HG03354 (cell line): Measurements from ENCODE around the gene CNTNAP5.

Experiments
- ATAC-seq: cut with Tn5 transposase; IDR thresholded peaks from one replicate; pipeline ENCODE4 v1.9.1; 2021; ENCODE audit warnings: mild to moderate bottlenecking; ENCODE audit not compliant: unreplicated experiment, poor library complexity, severe bottlenecking

CNTNAP5 gene

DNA sequence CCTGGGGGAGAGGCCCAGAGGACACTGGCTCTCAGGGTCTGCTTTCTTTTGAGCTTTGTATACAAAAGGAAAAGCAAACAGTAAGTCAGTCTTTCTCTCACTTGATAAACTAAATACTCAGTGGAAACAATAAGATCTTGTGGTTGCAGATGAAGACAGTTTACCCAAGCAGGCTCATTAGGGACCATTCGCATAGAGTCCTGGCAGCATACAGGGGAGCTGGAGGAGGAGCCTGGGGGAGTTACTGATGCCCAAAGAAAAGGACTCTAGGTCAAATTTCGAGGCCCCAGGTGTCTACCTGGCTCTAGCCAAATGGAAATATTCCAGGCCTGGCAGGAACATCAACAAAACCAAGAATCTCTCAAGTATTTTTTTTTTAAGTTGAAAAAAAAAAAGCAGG, 225.3 kb downstream of the CNTNAP5 start:
- ATAC-seq: no peak

- ATAC-seq: no peak
Measured at GRCh38 chr2:124254621-124255020, 229.5 kb downstream of the CNTNAP5 start.

- ATAC-seq: no peak
Measured at GRCh38 chr2:124257120-124257519, 232.0 kb downstream of the CNTNAP5 start.

DNA sequence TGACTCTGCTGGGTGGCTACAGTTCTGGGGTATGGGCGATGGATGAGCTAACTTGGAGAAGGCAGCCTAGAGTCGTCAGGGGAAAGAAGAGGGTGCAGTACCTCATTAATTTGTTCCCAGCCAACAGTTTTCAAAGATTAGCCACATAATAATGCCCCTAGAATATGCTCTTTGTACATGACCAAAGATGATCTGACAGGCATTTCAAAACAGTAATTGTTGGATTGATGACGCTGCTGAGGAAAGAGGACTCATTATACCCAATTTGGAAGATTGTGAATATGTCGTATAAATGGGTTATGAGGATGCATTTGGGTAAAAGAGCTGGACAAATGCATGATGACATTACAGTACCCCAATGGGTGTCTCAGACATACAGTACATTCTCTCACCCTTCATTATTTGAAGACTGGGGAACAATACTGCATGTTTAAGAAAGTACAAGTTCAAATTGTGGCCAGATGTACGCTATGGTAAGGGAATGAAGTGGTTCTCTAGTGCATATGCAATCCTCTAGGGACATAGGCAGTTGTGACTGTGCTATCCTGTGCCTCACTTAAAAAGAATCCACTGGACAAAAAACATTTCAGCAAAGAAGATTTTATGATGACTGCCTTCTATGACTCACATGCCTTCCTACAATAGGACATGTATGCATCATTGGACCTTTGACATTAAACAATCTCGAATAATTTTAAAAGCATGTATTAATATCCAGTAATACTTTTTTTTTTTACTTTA, 233.2 kb downstream of the CNTNAP5 start:
- no peak for ATAC-seq

DNA sequence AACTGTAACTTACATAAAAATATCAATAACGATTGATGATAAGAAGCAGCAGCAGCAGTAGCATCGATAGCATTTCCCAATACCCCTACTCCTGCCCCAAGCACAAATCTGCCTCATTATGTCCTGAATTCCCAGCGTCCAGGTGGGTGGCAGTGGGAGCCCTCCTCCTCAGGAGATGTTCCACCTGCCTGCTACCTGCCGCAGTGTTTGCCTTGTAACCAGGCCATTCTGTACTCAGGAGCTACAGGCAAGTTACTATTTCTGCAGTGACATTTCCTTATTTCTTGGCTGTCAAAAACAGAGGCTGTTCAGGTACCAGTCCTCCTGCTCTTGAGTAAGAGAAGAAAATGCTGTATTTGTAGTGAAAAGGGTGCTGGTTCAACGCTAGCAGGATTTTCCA, 236.4 kb downstream of the CNTNAP5 start:
- ATAC-seq: no peak

GRCh38 chr2:124264551-124265091, 239.5 kb downstream of the CNTNAP5 start:
- no peak for ATAC-seq

GRCh38 chr2:124267794-124268193, 242.7 kb downstream of the CNTNAP5 start:
- no peak for ATAC-seq

DNA sequence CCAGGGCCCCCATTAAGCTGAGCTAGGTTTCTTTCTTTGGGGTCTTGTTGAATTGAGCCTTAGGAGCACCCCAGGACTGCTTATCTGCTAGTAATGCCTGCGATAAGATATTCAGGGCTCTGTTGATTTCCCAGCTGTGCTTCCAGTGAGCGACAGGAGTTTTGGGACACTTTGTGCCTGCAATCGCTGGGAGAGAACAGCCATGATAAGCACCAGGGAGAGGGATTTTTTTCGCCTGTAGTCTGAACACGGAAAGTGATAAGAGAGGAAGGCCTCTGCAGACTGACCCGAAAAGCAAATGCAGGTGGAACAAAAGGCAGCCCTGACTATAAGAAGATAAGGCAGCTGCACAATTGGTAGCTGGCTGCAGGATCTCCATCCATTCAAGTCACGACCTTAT, 244.3 kb downstream of the CNTNAP5 start:
- no peak for ATAC-seq

DNA sequence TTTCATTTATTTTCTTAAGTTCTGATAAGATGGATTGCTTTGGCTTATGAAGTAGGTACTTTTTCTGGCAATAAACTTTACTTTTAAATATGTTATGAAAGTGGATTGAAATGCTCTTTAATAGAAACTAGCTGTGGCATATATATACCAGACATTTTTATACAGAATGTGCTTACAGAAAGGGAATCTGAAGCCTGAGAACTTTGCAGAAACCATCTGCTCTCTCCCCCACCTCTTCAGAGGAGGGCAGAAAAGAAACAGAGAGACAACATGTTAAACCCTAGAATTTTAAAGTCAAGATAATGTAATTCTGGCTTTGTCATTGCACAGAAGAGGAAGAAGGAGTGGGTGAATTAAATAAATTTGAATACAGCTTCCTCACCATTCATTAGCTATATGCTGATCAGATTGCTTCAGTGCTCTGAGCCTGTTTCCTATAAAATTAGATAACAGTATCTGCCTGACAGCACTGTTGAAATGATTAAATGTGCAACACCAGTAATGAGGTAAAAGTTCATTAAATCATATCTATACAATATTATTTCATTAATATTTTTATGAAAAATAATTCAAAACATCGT, 247.3 kb downstream of the CNTNAP5 start:
- no peak for ATAC-seq

GRCh38 chr2:124281541-124281940, 256.5 kb downstream of the CNTNAP5 start:
- no peak for ATAC-seq

DNA sequence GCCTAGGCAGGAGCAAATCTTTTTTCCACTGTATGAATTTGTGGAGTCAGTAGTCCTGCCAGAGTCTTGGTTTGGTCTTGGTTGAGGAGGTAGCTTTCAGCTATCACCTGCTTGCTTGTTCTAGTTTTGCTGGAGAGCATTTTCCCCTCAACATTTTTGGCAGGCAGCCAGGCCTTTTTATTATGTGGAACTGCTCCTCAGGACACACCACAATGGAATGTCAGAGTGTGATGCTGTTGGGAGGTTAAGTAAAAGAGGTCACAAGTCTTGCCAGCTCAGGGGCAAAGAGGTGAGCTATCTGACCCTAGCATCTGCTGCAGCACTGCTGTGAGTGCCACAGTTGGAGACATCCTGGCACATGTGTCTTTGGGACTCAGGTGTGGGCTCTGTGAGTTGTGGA, 258.0 kb downstream of the CNTNAP5 start:
- ATAC-seq: no peak

DNA sequence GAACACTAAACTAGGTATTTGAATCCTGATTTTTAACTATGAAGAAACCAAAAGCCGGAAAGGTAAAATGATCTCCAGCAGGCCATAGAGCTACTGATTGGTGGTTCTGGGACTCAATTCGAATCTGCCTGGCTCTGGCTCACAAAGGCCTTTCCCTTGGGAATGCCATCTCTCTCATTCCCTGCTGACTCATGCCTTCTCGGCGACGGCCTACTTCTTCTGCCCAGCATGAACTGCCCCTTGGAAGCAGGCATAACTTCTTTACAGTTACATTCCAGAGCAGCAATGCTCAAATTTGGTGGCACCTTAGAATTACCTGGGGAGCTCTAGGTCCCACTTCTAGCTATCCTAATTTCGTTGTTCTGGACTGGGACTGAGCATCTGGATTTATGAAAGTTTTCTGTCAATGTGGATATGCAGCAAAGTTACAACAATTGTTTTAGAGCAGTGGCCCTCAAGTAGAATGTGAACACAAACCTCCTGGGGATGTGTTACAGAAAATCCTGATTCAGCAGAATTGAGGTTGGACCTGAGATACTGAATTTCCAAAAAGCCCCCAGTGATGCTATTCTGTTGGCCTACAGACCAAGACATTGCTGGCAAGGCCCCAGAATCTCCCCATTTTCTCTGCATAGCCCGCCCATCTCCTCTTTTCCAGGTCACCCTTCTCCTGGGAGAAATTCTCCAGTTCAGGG, 261.1 kb downstream of the CNTNAP5 start:
- no peak for ATAC-seq

- ATAC-seq: no peak
Measured at GRCh38 chr2:124289060-124289459, 264.0 kb downstream of the CNTNAP5 start.

- ATAC-seq: no peak
Measured at GRCh38 chr2:124289615-124290014, 264.5 kb downstream of the CNTNAP5 start.

DNA sequence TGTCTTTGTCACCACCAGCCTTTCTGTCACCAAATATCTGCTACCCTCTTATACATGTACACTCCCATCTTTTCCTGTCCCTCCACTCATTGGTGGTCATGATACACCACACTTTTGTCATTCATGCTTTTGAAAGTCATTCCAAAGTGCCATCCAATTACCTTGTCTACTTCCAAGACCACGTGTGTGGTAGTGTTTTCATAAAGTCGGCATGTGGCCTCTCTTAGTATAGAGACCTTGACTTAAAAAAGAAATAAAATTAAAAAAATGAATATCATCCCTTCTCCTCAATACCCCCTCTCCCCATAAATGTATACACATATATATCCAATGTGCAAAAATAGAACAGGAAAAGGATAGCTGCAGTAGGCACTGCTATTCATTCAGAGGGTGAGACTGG, 271.4 kb downstream of the CNTNAP5 start:
- ATAC-seq: no peak

DNA sequence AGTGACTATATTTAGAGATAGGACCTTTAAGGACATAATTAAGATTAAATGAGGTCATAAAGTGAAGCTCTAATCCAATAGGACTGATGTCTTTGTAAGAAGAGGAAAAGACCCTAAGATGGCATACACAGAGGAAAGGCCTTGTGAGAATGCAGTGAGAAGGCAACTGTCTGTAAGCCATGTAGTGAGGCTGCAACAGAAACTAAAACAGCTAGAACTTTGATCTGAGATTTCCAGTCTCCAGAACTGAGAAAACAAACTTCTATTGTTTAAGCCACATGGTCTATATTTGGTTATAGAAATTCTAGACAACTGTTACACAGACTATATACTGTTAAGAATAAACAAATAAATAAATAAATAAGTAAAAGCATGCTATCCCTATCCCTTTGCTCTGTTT, 276.8 kb downstream of the CNTNAP5 start:
- ATAC-seq: no peak

DNA sequence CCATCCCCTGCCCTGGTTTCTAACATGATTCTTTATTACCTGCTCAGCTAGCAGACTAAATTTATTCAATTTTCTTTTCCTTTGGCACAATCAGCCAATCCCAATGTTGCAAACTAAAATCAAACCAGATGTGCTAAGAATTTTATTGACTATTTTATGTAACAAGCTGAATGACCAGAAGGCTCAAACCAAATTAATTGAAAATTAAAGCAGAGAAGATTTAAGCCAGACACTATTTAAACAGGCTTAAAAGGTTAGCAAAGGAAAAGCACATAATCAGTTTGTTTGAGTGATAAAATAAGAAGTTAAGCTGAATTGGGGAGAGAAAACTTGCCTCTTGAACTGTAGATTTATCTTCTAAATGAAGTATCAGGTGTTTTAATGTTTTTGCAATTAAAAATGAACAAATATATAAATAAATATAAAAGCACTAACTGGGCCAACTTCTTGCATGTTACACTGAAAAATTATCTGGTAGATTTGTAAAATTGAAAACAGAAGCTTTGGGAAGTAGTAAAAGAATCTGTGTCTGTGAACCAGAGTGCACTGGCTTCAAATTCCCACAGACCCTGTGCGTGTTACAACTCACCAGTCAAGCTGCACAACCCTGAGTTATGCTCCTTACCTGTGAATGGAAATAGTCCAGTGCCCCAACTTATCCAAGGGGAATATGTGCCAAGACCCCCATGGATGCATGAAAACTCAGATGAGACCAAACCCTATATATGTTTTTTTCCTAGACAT, 283.4 kb downstream of the CNTNAP5 start:
- ATAC-seq: no peak

GRCh38 chr2:124309563-124310138, 284.6 kb downstream of the CNTNAP5 start:
- ATAC-seq: no peak

DNA sequence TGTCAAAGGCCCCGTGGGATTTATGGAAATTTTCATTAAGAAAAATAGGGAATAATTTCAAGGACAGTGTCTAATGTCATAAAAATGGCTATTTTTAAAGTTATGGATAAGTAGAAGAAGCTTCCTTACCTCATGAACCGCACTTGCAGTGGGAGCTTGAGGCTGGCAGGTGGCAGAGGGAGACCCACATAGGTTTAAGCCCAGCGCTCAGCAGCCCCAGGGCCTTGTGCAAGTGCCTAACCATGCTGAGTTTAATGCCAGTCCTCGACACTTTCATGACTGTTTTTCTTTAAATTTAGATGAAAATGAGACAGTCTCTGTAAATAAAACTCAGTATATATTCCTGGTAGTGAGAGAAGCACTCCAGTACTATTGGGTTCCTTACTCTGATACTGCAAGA, 285.6 kb downstream of the CNTNAP5 start:
- ATAC-seq: no peak

DNA sequence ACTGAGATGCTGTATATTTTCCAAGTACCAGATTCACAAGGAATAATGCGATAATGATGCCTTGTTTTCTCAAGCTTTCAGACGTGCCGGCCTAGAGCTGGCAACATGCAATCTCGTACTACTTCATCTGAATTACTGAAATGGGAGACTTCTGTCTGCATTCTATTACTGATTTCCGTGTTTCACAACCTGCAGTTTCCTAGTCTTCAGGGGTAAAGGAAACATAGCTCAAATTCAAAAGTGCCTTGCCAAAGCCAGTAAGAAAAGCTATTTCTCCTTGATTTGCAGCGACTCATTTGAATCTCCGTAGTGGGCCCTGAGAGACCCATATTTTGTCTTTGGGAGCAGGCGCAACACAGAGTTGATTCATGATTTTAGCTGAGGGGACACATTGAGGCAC, 289.0 kb downstream of the CNTNAP5 start:
- ATAC-seq: no peak
